ENCODE results near the gene AMMECR1. TPM values are rescaled to one million over a fixed set of nuclear protein-coding genes. Genes with fewer than 3 reads are reported as not detected.

AMMECR1 gene
- total RNA-seq, 1 donor from 2014 or later: 37.9 TPM

- no peak for DNase-seq (ENCODE audit: low read depth)
Measured at GRCh38 chrX:110212299-110212698, 105.6 kb downstream of the AMMECR1 start.

GRCh38 chrX:110211340-110211739 is 106.5 kb downstream of the AMMECR1 start:
- DNase-seq (ENCODE audit: low read depth): no peak

- peak; percentile 57 for DNase-seq (ENCODE audit: low read depth)
Measured at GRCh38 chrX:110210417-110211139, 107.3 kb downstream of the AMMECR1 start.

GRCh38 chrX:110208092-110208491 is 109.8 kb downstream of the AMMECR1 start:
- DNase-seq (ENCODE audit: low read depth): no peak

- peak; percentile 92 for DNase-seq (ENCODE audit: low read depth)
Measured at GRCh38 chrX:110204986-110205385, 112.9 kb downstream of the AMMECR1 start.

GRCh38 chrX:110201799-110202198 is 116.1 kb downstream of the AMMECR1 start:
- DNase-seq (ENCODE audit: low read depth): peak; percentile 61

- no peak for DNase-seq (ENCODE audit: low read depth)
Measured at GRCh38 chrX:110194977-110195376, 122.9 kb downstream of the AMMECR1 start.

- DNase-seq (ENCODE audit: low read depth): no peak
Measured at GRCh38 chrX:110192516-110192915, 125.4 kb downstream of the AMMECR1 start.

- peak; percentile 31 for DNase-seq (ENCODE audit: low read depth)
Measured at GRCh38 chrX:110188701-110189558, 129.0 kb downstream of the AMMECR1 start.

GRCh38 chrX:110183314-110183713 is 134.6 kb downstream of the AMMECR1 start:
- DNase-seq (ENCODE audit: low read depth): no peak

GRCh38 chrX:110182865-110183264 is 135.0 kb downstream of the AMMECR1 start:
- DNase-seq (ENCODE audit: low read depth): no peak

GRCh38 chrX:110182362-110182761 is 135.5 kb downstream of the AMMECR1 start:
- DNase-seq (ENCODE audit: low read depth): peak; percentile 44

- DNase-seq (ENCODE audit: low read depth): no peak
Measured at GRCh38 chrX:110181459-110182137, 136.3 kb downstream of the AMMECR1 start.

- DNase-seq (ENCODE audit: low read depth): peak; percentile 52
Measured at GRCh38 chrX:110180928-110181310, 137.0 kb downstream of the AMMECR1 start.

GRCh38 chrX:110180176-110180927 is 137.5 kb downstream of the AMMECR1 start:
- peak; percentile 75 for DNase-seq (ENCODE audit: low read depth)

- DNase-seq (ENCODE audit: low read depth): peak; percentile 43
Measured at GRCh38 chrX:110178179-110178865, 139.6 kb downstream of the AMMECR1 start.

GRCh38 chrX:110175696-110176095 is 142.2 kb downstream of the AMMECR1 start:
- no peak for DNase-seq (ENCODE audit: low read depth)

GRCh38 chrX:110175146-110175545 is 142.7 kb downstream of the AMMECR1 start:
- DNase-seq (ENCODE audit: low read depth): no peak

GRCh38 chrX:110173192-110174175 is 144.4 kb downstream of the AMMECR1 start:
- DNase-seq (ENCODE audit: low read depth): peak; percentile 53

GRCh38 chrX:110172215-110172614 is 145.7 kb downstream of the AMMECR1 start:
- no peak for DNase-seq (ENCODE audit: low read depth)

All from renal cortical epithelial cell (primary cell).